GM21367 (cell line): ENCODE data around the gene TMEM271.

Experiments used
- ATAC-seq: cut with Tn5 transposase; IDR thresholded peaks from one replicate; pipeline ENCODE4 v1.9.1; 2021; ENCODE audit not compliant: unreplicated experiment

Gene TMEM271

GRCh38 chr4:581181-581580 lies 5.1 kb upstream of the TMEM271 start:
- ATAC-seq = no peak

DNA sequence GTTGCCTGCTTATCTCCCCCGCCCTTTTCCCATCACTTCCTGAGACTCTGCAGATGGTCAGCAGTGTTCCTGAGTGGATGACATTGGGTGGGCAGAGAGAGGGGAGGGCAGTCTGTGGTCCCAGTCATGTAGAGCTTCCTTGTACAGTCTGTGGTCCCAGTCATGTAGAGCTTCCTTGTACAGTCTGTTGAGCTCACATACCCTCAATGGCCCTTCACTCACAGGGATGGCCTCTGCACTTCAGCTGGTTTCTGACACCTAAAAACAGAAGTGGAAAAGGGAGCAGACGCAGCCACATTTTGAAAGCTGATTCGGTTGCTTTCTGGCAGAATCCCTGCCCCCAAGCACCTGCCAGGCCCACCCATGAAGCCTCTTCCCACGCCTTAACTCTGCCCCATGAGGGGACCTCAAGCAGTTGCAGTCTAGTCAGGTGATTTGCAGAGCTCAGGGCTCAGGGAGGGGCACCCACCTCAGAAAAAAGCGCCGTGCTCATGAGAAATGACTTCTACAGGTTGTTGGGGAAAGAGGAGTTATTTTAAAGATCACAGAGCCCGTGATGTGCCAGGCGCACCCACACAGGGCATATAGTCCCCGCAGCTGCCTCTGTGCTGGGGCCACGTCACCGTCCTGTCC lies 3.6 kb upstream of the TMEM271 start:
- ATAC-seq = no peak

GRCh38 chr4:578451-579443 lies 2.7 kb upstream of the TMEM271 start:
- no peak for ATAC-seq

- ATAC-seq = no peak
Measured at GRCh38 chr4:577499-578450, 1.7 kb upstream of the TMEM271 start.

GRCh38 chr4:576991-577498 lies 950 bp upstream of the TMEM271 start:
- ATAC-seq = no peak

DNA sequence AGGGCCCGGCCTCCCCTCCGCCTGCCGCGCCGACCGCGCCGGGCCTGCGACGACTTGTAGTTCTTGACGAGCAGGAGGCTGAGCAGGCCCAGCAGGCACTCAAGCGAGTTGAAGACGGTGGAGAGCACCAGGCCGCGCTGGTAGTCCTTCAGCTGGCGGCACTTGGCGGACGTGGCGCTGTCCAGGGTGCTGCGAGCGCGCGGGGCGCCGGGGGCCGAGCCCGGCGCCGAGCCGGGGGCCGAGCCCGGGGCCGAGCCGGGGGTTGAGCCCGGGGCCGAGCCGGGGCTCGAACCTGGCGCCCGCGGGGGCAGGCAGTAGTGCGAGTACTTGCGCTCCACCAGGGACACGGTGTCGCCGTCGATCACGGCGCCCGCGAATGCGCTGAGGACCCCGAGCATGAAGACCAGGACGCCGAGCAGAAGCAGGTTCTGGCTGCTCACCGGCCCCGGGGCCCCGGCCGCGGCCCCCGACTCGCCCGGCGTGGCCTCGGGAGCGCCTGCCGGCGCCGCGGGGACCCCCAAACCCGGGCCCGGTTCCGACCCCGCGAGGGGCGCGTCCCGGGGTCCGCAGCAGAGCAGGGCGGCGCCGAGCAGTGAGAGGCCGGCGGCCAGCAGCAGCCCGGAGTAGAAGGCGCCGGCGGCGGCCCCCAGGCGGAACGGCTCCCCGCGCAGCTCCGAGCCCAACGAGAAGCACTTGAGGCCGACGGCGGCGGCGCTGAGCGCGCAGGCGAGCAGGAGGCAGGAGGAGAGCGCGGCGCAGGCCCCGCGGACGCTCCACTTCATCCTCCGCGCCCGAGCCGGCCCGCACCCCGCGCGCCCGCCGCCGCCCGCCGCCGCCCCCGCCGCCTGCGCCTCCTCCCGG lies 584 bp downstream of the TMEM271 start:
- no peak for ATAC-seq

DNA sequence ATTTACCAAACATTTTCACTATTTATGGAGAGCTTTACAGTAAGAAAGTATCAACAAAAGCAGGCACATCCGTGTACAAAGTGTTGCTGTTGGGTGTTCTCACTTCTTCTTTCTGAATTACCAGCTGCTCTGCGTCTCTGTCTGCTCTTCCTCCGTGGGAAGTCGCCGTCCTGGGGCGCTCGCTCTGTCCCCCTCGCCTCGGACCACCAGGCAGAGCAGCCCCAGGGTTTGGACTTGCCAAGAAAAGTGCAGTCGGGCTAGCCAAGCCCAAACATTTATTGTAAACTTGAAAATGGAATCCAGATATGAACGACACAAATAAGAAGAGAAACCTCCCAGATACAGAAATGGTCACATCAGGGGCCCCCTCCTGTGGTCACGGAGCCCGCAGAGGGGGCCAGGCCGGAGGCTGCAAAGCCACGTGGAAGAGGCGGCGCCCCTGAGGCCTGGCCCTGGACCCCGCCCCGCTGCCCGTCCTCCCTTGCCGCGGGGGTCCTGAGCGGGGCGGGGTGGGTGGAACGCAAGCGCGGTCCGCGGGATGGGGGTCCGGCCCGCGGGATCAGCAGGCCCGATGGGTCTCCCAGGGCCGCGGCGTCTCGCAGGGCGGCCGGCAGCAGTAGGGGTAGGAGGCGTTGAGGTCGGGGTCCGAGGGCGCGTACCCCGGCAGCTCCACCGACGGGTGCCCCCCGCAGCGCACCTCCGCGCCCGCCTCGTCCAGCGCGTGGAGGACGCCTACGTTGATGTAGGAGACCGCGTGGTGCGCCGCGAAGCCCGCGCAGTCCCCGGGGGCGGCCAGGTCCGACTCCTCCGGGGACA lies 1.5 kb downstream of the TMEM271 start:
- ATAC-seq = no peak

DNA sequence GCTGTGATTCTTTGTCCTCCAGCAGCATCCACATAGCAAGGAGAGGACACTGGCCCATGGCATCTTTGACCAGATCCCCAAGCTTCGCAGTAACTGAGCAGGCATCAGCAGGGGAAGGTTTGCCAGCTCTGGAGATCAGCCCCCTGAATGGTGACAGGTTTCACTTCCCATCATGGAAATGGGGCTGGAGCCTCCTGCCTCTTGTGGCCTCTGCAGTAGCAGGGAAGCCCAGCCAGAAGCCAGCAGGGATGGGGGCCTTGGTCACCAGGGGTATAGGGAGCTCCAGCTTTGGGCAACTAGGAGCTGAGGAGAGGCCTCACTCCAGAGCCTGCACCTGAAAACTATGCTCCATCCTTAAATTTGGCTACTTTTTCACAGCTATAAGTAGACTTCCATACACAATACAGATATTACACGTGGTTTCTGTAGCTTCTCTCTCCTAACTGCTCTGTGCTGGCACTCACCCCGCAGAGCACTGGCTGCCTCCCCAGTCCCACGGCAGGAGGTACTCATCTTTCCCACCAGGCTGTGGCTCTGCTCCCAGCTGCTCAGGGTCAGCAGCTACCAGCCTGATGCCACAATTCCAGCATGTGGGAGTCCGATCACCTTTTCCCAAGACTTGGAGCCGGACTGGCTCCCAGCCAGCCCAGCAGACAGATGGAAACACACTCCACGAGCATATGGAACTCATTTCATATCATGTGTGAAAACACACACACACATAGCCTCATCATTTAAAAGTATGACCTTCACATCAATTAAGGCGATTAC lies 2.8 kb downstream of the TMEM271 start:
- ATAC-seq = no peak

DNA sequence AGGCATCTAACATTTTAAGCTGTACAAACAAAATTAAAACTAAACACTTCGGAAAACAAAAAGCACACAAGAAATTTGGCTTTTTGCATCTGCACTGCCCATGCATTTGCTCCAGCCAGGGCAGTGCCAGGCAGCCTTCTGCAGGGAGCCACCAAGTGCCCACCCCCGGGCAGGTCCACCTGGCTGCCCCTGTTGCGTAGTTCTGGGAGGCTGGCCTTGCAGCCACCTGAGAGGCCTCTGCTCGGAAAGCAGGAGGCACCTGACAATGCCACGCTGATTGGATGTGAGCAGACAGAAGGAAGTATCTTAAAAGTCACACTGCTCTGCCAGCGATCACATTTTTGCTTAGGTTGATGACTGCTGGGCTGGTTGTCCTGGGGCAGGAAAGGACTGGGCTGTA lies 3.5 kb downstream of the TMEM271 start:
- ATAC-seq = no peak

DNA sequence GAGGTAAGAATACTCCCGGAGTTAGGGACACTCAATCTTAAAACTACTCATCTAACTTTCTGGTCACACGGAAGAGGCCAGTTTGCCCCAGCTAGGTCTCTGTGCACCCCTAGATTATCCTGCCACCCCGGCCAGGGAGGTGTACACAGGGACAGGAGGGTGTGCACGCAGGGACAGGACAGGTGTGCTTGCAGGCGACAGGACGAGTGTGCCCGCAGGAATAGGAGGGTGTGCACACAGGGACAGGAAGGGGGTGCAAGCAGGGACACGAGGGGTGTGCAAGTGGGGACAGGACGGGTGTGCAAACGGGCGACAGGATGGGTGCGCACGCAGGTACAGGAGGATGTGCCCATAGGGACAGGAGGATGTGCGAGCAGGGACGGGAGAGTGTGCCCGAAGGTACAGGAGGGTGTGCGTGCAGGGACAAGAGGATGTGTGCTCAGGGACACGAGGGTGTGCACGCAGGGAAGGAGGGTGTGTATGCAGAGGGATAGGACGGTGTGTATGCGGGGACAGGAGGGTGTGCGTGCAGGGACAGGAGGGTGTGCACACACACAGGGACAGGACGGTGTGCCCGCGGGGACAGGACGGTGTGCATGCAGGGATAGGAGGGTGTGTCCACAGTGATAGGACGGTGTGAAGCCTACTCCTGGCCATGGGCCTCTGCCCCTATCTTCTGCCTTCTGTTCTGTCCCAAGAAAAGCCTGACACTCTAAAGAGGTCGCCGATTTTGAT lies 4.1 kb downstream of the TMEM271 start:
- ATAC-seq = no peak

DNA sequence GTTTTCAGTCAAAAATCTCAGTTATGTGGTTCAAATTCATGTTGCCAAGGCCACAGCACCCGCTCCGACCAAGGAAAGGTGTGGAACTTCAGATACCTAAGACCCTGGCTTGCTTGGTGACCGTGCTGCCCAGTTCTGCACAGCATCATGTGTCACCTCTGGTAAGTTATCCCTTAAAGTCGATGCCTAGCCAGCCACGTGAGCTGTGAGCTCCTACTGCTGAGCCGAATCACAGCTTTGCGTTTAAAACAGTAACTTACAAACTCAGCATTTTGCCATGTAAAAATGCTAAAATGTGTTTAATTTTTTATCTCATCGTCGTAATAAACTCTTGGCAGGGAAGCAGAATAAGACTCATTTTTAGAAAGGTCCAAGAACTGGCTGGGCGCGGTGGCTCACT lies 5.3 kb downstream of the TMEM271 start:
- ATAC-seq = no peak

GRCh38 chr4:569958-570667 lies 6.0 kb downstream of the TMEM271 start:
- no peak for ATAC-seq

DNA sequence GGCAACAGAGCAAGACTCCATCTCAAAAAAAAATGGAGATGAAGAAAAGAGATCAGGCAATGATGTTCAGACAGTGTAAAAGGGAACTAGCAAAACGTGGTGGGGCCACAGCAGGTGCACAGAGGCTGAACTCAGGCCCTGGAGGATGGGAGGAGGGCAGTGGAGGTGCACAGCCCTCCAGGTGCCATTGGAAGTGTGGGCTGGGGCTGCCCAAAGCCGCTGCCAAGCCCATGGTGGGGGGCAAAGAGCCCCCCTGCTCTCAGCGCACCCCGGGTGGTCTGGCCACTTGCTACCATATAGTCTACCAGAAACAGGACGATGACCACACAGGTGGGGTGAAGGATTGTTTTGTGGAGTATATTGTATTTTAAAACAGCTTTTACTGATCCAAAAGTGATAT lies 7.1 kb downstream of the TMEM271 start:
- ATAC-seq = no peak

GRCh38 chr4:568351-568652 lies 7.8 kb downstream of the TMEM271 start:
- ATAC-seq = no peak

GRCh38 chr4:567457-568350 lies 8.4 kb downstream of the TMEM271 start:
- ATAC-seq = no peak
